GM19193 (cell line): ENCODE measurements around the gene RGS16.

Source experiments
- POLR2A ChIP-seq: IDR thresholded peaks from 4 replicates; pipeline ENCODE4 v1.6.1; 2011; ENCODE audit not compliant: insufficient read depth, insufficient read length; ENCODE audit errors: extremely low read depth

RGS16 gene

GRCh38 chr1:182633657-182634281 lies 29.6 kb upstream of the RGS16 start:
- no peak for TF ChIP-seq POLR2A

- TF ChIP-seq POLR2A: no peak
These were observed 28.8 kb upstream of the RGS16 start for GRCh38 chr1:182633031-182633430.

- TF ChIP-seq POLR2A: no peak
These were observed 27.8 kb upstream of the RGS16 start for GRCh38 chr1:182631954-182632353.

GRCh38 chr1:182631053-182631677 lies 27.0 kb upstream of the RGS16 start:
- no peak for TF ChIP-seq POLR2A

GRCh38 chr1:182630586-182630985 lies 26.4 kb upstream of the RGS16 start:
- no peak for TF ChIP-seq POLR2A

GRCh38 chr1:182629499-182630096 lies 25.4 kb upstream of the RGS16 start:
- no peak for TF ChIP-seq POLR2A

GRCh38 chr1:182629080-182629479 lies 24.9 kb upstream of the RGS16 start:
- TF ChIP-seq POLR2A: no peak

- TF ChIP-seq POLR2A: no peak
These were observed 24.5 kb upstream of the RGS16 start for GRCh38 chr1:182628657-182629056.

- TF ChIP-seq POLR2A: no peak
These were observed 23.4 kb upstream of the RGS16 start for GRCh38 chr1:182627622-182628021.

GRCh38 chr1:182626527-182626926 lies 22.3 kb upstream of the RGS16 start:
- no peak for TF ChIP-seq POLR2A

GRCh38 chr1:182625719-182626504 lies 21.7 kb upstream of the RGS16 start:
- TF ChIP-seq POLR2A: no peak

- no peak for TF ChIP-seq POLR2A
These were observed 20.8 kb upstream of the RGS16 start for GRCh38 chr1:182625024-182625423.

- TF ChIP-seq POLR2A: no peak
These were observed 20.4 kb upstream of the RGS16 start for GRCh38 chr1:182624577-182624976.

- no peak for TF ChIP-seq POLR2A
These were observed 18.8 kb upstream of the RGS16 start for GRCh38 chr1:182622901-182623528.

- no peak for TF ChIP-seq POLR2A
These were observed 17.7 kb upstream of the RGS16 start for GRCh38 chr1:182621906-182622305.
